Lung (tissue), 12 donors: ENCODE results near the gene ZC3H10. TPM values are rescaled to one million over a fixed set of nuclear protein-coding genes. Genes with fewer than 3 reads are reported as not detected.

ENCODE experiments used
- ATAC-seq: fragments of 200-7000 bp; cut with Tn5 transposase; one replicate; pipeline ENCODE4 v1.9.1; 2020; ENCODE audit warnings: moderate number of reproducible peaks; ENCODE audit not compliant: insufficient read depth, low FRiP score
- DNase-seq, 3 donors: peaks; one replicate each; pipeline ENCODE4 v3.0.0-alpha.2; 2013 to 2017
- H3K27ac ChIP-seq, 2 donors: one replicate each; pipeline ENCODE4 v1.5.1; 2013; ENCODE audit warnings: mild to moderate bottlenecking in 2 of 2, moderate library complexity in 2 of 2, control low read depth in 1 of 2, inconsistent platforms in 1 of 2, low read depth in 1 of 2, low read length in 1 of 2
- H3K27me3 ChIP-seq, 3 donors: one replicate each; pipeline ENCODE4 v1.5.1; 2013; ENCODE audit warnings: low read length in 2 of 3; ENCODE audit not compliant: control insufficient read depth in 3 of 3, insufficient read depth in 3 of 3
- H3K36me3 ChIP-seq, 4 donors: one replicate each; pipeline ENCODE4 v1.5.1; 2013; ENCODE audit warnings: low read length in 4 of 4, mild to moderate bottlenecking in 1 of 4, moderate library complexity in 1 of 4; ENCODE audit not compliant: control insufficient read depth in 4 of 4, insufficient read depth in 4 of 4
- H3K4me1 ChIP-seq, 5 donors: one replicate each; pipeline ENCODE4 v1.5.1; 2013; ENCODE audit warnings: low read length in 5 of 5, mild to moderate bottlenecking in 2 of 5, moderate library complexity in 1 of 5; ENCODE audit not compliant: control insufficient read depth in 5 of 5, insufficient read depth in 5 of 5
- H3K4me3 ChIP-seq: one replicate; pipeline ENCODE4 v1.5.1; 2013; ENCODE audit warnings: mild to moderate bottlenecking, control low read depth, moderate library complexity
- H3K9ac ChIP-seq, 2 donors: one replicate each; pipeline ENCODE4 v1.5.1; 2013; ENCODE audit warnings: low read length in 2 of 2, control low read depth in 1 of 2; ENCODE audit not compliant: insufficient read depth in 1 of 2
- H3K9me3 ChIP-seq, 4 donors: one replicate each; pipeline ENCODE4 v1.5.1; 2013; ENCODE audit warnings: low read length in 3 of 4, mild to moderate bottlenecking in 1 of 4, moderate library complexity in 1 of 4; ENCODE audit not compliant: control insufficient read depth in 4 of 4, insufficient read depth in 3 of 4
- WGBS, 2 donors: extraction: QIAGEN DNeasy Blood & Tissue Kit; methylation state at CpG; one replicate each; pipeline ENCODE4 v1.1.7; 2013; 5-methylcytosine and 5-hydroxymethylcytosine counted together
- polyA plus RNA-seq, 2 donors: library from polyadenylated mRNA; stranded (reverse); fragments of 200-250 nt; gene quantifications; one replicate each; pipeline ENCODE4 v1.2.1, GENCODE V29; 2013
- total RNA-seq, 2 donors: library from RNA; depleted of rRNA in 1 of 2; stranded (reverse); fragments of >200 nt in 1 of 2; gene quantifications; one replicate each; pipeline ENCODE4 v1.2.1, GENCODE V29; 2014 to 2021
- TF ChIP-seq, protein P1 (sequence below): IDR thresholded peaks from 2 replicates; pipeline ENCODE4 v1.5.1; 2012; ENCODE audit warnings: mild to moderate bottlenecking; ENCODE audit errors: control extremely low read depth, extremely low read depth
- donor health status: control.
- donor health status: control.
- donor health status: Bipolar disorder and iron deficiency.
- donor health status: healthy.
- donor health status: DM: yes; HTN: yes; CAD: no.

The ZC3H10 gene
- total and polyA plus RNA-seq, 4 donors, result 2.5 to 7.9 (median 3.3) TPM

DNA sequence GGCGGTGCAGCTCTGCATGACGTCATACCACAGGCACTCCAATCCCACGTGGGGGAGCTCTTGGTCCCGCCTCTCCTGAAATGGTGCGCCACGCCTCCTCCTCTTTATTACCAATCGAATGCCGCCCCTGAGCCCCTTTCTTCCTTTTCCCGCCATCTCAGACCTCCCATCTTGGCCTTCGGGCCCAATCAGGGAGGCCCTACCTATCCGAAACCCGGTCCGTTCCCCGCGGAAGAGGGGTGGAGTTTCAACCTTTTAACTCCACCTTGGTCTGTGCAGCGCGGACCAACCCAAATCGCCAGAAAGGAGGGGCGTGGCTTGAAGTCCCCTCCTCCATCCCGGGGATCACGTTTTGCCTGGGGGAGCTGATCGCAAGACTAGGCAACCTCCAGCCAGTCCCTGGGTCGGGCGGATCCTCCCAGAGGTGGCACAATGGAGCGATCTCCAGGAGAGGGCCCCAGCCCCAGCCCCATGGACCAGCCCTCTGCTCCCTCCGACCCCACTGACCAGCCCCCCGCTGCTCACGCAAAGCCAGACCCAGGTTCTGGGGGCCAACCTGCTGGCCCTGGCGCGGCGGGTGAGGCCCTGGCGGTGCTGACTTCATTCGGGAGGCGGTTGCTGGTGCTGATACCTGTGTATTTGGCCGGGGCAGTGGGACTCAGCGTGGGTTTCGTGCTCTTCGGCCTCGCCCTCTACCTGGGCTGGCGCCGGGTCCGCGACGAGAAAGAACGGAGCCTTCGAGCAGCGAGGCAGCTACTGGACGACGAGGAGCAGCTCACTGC lies 10.0 kb downstream of the ZC3H10 start, which contains the start of gene ESYT1:
Gene ESYT1 (plus strand): TSS at position 380 of the 782 bp plus-strand sequence. CDS start 53 bp downstream, at position 433.
- H3K9ac ChIP-seq, result peak within 1 kb of the TSS; percentile 50 to 84
- H3K9me3 ChIP-seq, result no peaks in the 10 kb centered on the region
- ATAC-seq, result peak; percentile 96
- H3K27ac ChIP-seq, result peak within 1 kb of the TSS; percentile 82 to 88
- peak; percentile 99 to 100 (median 100) for DNase-seq
- peak within 1 kb of the TSS; percentile 77 for H3K4me3 ChIP-seq
- TF ChIP-seq, protein P1, sequence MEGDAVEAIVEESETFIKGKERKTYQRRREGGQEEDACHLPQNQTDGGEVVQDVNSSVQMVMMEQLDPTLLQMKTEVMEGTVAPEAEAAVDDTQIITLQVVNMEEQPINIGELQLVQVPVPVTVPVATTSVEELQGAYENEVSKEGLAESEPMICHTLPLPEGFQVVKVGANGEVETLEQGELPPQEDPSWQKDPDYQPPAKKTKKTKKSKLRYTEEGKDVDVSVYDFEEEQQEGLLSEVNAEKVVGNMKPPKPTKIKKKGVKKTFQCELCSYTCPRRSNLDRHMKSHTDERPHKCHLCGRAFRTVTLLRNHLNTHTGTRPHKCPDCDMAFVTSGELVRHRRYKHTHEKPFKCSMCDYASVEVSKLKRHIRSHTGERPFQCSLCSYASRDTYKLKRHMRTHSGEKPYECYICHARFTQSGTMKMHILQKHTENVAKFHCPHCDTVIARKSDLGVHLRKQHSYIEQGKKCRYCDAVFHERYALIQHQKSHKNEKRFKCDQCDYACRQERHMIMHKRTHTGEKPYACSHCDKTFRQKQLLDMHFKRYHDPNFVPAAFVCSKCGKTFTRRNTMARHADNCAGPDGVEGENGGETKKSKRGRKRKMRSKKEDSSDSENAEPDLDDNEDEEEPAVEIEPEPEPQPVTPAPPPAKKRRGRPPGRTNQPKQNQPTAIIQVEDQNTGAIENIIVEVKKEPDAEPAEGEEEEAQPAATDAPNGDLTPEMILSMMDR, result no peak
- H3K27me3 ChIP-seq, result no peaks in the 10 kb centered on the region
- WGBS, 2 donors, result 0% methylated on average over 49 of the region's 49 CpGs
- H3K36me3 ChIP-seq, result peaks cover 2 to 27% (median 20%) of the 10 kb centered on the region in 4 donors
- peaks cover 0 to 27% (median 12%) of the 10 kb centered on the region in 5 donors for H3K4me1 ChIP-seq

- peaks cover 8 to 33% (median 26%) of the 10 kb centered on the region in 4 donors for H3K36me3 ChIP-seq
- TF ChIP-seq, protein P1, result no peak
- H3K4me3 ChIP-seq, result peak overlapping the region; percentile 77
- H3K27ac ChIP-seq, result peak overlapping the region; percentile 71 to 88
- no peak for ATAC-seq
- H3K4me1 ChIP-seq, result peaks cover 0 to 27% (median 12%) of the 10 kb centered on the region in 5 donors
- H3K9ac ChIP-seq, result peak overlapping the region; percentile 50 to 82
- H3K9me3 ChIP-seq, result no peaks in the 10 kb centered on the region
- 0% methylated on average over 20 of the region's 20 CpGs for WGBS, 2 donors
- peak; percentile 50 to 60 (median 60) for DNase-seq
- H3K27me3 ChIP-seq, result no peaks in the 10 kb centered on the region
Measured at GRCh38 chr12:56128670-56129205, 10.7 kb downstream of the ZC3H10 start.

DNA sequence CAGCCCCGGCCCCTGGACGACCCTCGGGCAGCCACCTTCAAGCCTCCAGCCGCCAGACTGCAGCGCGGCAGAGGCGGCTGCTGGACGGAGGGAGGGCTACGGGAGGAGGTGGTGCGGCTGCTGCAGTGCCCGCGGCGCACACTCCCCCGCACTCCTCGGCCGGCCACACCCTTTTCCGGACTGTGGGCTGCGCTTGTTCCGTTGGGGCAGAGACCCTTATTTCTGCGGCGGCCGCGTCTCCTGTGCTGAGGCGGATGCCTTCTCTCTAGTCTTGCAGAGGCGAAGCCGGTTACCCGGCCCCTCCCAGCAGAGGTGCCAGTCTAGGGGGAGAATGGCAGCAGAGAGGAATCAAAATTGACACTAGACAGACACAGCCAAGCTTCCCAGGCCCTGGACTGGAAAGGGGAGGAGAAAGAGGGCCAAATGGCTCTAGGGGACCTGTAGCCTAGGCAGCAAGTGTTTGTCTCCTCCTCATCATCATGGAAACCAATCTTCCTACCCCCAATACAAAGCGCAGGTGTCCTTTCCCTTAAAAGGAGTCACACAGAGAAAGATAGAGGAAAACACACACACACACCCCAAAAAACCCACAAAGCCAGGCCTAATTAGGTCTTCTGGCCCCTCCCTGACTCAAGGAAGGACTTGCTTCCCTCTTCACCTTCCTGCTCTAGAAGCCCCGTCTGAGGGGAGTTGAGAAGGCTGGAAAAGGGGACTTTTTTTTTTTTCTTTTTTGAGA lies 11.3 kb downstream of the ZC3H10 start:
- Histone ChIP-seq H3K27ac (peak overlapping the region; percentile 71 to 88), H3K9me3 (no peaks in the 10 kb centered on the region), H3K4me1 (peaks cover 0 to 27% (median 12%) of the 10 kb centered on the region in 5 donors), H3K36me3 (peaks cover 14 to 39% (median 32%) of the 10 kb centered on the region in 4 donors), H3K27me3 (no peaks in the 10 kb centered on the region), H3K4me3 (peak overlapping the region; percentile 77), H3K9ac (peak overlapping the region in 1 of 2 donors; percentile 82)
- TF ChIP-seq, protein P1, result no peak
- WGBS, 2 donors, result 0 to 2% methylated on average over 29 of the region's 29 CpGs
- peak; percentile 13 for ATAC-seq
- DNase-seq, result peak; percentile 67 to 74 (median 68)
